IPS DF 6.9 (cell line): ENCODE results near the gene IFT122.
"Not testable (repeated sequence)": the region's sequence is repeated elsewhere in the genome, so short reads cannot be mapped to it uniquely, and the experiment has no call there.

Source experiments
- DNase-seq: peaks from one replicate; pipeline ENCODE4 v3.0.0-alpha.2; 2013; ENCODE audit warnings: low read depth, low spot score
- H3K27ac ChIP-seq: one replicate; pipeline ENCODE4 v1.5.1; 2013; ENCODE audit warnings: low read length, control low read depth
- H3K27me3 ChIP-seq: 2 replicates; pipeline ENCODE4 v1.6.1; 2013; ENCODE audit warnings: mild to moderate bottlenecking, low read length; ENCODE audit not compliant: control insufficient read depth, insufficient read depth
- H3K36me3 ChIP-seq: 2 replicates; pipeline ENCODE4 v1.6.1; 2013; ENCODE audit warnings: low read length; ENCODE audit not compliant: control insufficient read depth, insufficient read depth
- H3K4me1 ChIP-seq: 2 replicates; pipeline ENCODE4 v1.6.1; 2013; ENCODE audit warnings: low read length; ENCODE audit not compliant: control insufficient read depth, insufficient read depth
- H3K4me3 ChIP-seq: 2 replicates; pipeline ENCODE4 v1.5.1; 2013; ENCODE audit warnings: mild to moderate bottlenecking, low read length
- H3K9me3 ChIP-seq: 2 replicates; pipeline ENCODE4 v1.6.1; 2013; ENCODE audit warnings: low read length, inconsistent platforms; ENCODE audit not compliant: control insufficient read depth, insufficient read depth
- WGBS: extraction: QIAGEN DNeasy Blood & Tissue Kit; methylation state at CpG from one replicate; pipeline ENCODE4 v1.1.7; 2013; ENCODE audit warnings: mixed read lengths, missing lambda C conversion rate; ENCODE audit not compliant: insufficient read length, insufficient coverage; 5-methylcytosine and 5-hydroxymethylcytosine counted together

IFT122 gene

DNA sequence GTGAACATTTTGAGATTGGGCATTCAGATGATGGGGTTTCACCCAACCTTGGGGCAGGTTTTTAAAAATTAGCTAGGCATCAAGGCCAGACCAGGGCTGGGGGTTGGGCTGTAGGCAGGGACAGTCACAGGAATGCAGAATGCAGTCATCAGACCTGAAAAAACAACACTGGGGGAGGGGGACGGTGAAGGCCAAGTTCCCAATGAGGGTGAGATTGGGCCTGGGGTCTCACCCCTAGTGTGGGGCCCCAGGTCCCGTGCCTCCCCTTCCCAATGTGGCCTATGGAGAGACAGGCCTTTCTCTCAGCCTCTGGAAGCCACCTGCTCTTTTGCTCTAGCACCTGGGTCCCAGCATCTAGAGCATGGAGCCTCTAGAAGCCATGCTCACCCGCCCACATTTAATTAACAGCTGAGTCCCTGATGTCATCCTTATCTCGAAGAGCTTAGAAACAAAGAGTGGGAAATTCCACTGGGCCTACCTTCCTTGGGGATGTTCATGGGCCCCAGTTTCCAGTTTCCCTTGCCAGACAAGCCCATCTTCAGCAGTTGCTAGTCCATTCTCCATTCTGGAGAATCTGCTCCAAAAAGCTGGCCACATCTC, 94.5 kb downstream of the IFT122 start:
- Histone ChIP-seq H3K4me3 (no peak overlapping the region), H3K4me1 (peaks cover 7% of the 10 kb centered on the region), H3K36me3 (no peaks in the 10 kb centered on the region), H3K27ac (no peak overlapping the region), H3K9me3 (no peaks in the 10 kb centered on the region), H3K27me3 (no peaks in the 10 kb centered on the region)
- DNase-seq: no peak
- no CpG with 5 or more reads among the region's 4 CpGs for WGBS

DNA sequence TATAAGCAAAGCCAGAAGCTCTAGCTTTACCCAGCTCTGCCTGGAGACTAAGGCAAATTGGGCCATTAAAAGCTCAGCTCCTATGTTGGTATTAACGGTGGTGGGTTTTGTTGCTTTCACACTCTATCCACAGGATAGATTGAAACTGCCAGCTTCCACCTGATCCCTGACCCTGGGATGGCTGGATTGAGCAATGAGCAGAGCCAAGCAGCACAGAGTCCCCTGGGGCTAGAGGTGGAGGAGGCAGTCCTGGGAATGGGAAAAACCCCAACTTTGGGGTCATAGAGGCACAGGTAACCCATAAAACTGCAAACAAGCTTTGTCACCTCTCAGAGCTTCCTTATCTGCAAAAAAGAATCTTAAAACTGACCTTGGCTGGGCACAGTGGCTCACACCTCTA, 95.1 kb downstream of the IFT122 start:
- Histone ChIP-seq H3K9me3 (no peaks in the 10 kb centered on the region), H3K27me3 (no peaks in the 10 kb centered on the region), H3K36me3 (no peaks in the 10 kb centered on the region), H3K4me3 (no peak overlapping the region), H3K4me1 (peaks cover 9% of the 10 kb centered on the region), H3K27ac (no peak overlapping the region)
- DNase-seq: no peak
- WGBS: no CpG with 5 or more reads among the region's 1 CpG

DNA sequence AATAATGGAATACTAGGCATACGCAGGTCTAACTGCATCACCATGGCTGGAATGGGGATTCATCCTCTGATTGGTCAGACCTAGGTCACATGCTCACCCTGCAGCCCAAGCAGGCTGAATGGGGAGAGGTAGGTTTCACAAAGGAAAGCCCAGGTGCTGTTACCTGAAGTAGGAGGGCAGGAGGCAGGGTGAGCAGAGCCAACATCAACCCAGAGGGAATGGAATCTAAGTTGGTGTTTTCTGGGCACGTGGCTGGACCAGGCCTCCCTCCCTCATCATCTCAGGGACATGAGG, 96.3 kb downstream of the IFT122 start:
- H3K36me3 ChIP-seq: no peaks in the 10 kb centered on the region
- no CpG with 5 or more reads among the region's 2 CpGs for WGBS
- no peaks in the 10 kb centered on the region for H3K9me3 ChIP-seq
- no peak for DNase-seq
- no peak overlapping the region for H3K27ac ChIP-seq
- no peaks in the 10 kb centered on the region for H3K27me3 ChIP-seq
- H3K4me1 ChIP-seq: 0 out of 2 replicates have a peak, but pooled peaks cover 6% of the 10 kb centered on the region
- no peak overlapping the region for H3K4me3 ChIP-seq

DNA sequence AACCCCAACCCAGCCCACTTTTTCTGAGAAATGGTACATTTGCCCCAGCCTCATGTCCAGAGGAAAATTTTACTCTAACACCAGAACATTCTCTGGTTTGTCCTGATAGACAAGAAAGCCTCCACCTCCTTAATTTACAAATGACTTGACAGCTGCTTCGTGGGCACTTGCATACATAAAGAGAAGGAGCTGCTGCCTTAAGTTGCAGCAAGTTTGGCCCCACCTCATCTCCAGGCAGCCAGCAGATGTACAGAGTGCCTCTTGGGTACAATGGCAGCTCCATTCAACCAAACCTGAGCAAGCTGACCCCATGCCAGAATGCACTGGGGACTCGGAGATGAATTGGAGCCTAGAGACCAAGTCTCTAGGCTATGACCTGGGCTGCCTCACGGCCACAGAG, 96.8 kb downstream of the IFT122 start:
- no peak for DNase-seq
- Histone ChIP-seq H3K9me3 (no peaks in the 10 kb centered on the region), H3K4me3 (no peak overlapping the region), H3K4me1 (0 out of 2 replicates have a peak, but pooled peaks cover 6% of the 10 kb centered on the region), H3K36me3 (no peaks in the 10 kb centered on the region), H3K27me3 (no peaks in the 10 kb centered on the region), H3K27ac (no peak overlapping the region)
- WGBS: no CpG with 5 or more reads among the region's 3 CpGs

DNA sequence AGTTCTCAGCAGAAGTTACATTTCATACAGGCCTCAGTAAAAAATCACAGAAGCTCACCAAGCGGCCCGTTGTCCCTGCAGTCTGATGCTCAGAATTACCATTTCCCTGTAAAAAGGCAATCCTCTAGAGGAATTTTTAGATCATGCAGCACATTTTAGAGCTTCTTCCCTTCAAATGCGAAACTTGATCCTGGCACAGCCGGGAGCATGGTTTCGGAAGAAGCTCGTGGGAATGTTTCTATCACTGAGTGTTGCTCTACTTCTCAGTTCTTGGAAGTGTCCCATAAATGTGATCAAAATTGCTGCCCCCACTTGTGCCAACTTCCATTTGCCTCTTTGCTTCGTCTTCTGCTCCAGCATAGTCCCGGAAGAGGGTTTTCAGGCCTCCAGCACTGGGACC, 99.2 kb downstream of the IFT122 start:
- no peaks in the 10 kb centered on the region for H3K27me3 ChIP-seq
- no peak overlapping the region for H3K27ac ChIP-seq
- no peak overlapping the region for H3K4me3 ChIP-seq
- 0 out of 2 replicates have a peak, but pooled peaks cover 6% of the 10 kb centered on the region for H3K4me1 ChIP-seq
- no peak for DNase-seq
- WGBS: no CpG with 5 or more reads among the region's 8 CpGs
- no peaks in the 10 kb centered on the region for H3K36me3 ChIP-seq
- no peaks in the 10 kb centered on the region for H3K9me3 ChIP-seq

DNA sequence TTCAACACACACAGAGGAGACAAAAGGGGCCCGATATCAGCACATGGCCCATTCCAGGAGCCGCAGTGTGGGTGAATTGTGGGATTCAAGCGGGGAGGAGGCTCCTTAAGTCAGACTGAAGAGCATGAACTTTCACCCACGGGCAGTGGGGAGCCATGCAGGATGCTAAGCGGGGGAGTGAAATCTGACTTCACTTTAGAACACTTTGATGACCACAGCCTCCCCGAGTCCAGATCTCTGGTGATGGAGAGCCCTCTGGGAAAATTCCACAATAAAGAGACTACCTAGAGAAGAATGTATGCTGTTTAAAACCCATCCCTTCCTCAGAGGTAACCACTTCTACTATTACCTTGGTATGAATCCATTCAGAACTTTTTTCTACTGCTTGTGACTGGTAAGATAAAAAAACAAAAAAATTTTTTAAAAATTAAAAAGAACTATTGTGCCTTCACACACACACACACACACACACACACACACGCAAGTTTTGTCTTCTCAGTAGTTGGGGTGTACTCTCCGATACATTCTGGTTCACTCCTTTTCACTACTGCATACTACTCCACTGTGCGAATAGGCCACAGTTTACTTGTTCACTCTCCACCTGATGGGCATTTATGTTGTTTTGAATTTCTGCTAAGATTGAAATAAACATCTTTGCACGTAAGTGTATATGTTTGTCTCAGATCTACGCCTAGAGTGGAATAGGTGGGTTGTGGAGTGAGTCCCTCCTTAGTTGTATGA, 100.9 kb downstream of the IFT122 start:
- Histone ChIP-seq H3K27me3 (no peaks in the 10 kb centered on the region), H3K36me3 (no peaks in the 10 kb centered on the region), H3K4me1 (0 out of 2 replicates have a peak, but pooled peaks cover 6% of the 10 kb centered on the region), H3K4me3 (no peak overlapping the region), H3K9me3 (no peaks in the 10 kb centered on the region), H3K27ac (no peak overlapping the region)
- DNase-seq: no peak
- no CpG with 5 or more reads among the region's 11 CpGs for WGBS

DNA sequence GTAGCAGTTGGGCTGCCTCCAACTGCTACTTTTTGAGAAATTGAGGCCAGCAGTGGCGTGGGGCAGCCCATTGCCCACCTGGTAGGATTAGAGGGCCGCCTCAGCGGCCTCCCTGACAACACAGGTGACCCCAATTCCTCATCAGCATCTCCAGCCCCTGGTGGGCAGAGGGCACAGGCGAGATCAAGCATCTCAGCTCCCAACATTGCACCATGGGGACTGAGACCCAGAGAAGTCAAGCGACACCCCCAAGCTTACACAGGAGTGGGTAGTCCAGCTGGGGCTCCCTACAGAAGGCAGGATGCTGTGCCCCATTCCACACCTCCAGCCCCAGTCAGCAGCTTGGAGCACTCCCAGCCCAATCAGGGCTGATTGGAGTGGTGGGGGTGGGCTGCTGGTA, 102.7 kb downstream of the IFT122 start:
- Histone ChIP-seq H3K27me3 (no peaks in the 10 kb centered on the region), H3K9me3 (no peaks in the 10 kb centered on the region), H3K36me3 (no peaks in the 10 kb centered on the region), H3K4me1 (0 out of 2 replicates have a peak, but pooled peaks cover 4% of the 10 kb centered on the region), H3K27ac (no peak overlapping the region), H3K4me3 (no peak overlapping the region)
- DNase-seq: no peak
- no CpG with 5 or more reads among the region's 5 CpGs for WGBS

DNA sequence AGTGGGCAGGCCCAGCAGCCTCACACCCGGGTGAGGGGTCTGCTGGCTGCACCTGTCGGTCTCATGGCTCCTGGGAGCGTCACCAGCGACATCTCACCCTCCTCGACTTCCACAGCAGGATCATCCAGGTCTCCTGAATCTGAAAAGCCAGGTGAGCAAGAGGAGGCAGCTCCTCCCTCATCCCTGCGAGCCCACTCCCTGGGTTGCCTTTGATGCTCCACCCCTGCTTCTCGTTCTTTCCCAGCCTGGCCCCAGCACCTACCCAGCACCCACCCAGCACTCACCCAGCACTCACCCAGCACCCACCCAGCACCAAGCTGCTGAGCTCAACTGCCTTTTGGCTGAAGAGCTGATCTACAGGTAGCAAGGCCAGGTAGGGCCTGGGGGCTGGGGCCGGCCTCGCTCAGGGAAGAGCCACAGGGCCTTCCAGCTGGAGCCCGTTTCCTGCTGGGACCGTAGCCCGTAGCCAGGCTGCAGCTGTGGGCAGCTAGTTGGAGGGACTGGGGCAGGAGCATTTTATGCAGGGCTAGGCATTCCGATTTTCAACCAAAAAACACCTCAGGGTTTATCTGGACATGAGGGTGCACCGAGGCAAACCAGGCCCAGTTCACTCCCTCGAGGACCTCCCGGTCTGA, 103.2 kb downstream of the IFT122 start, which contains the start of gene H1-8:
Gene H1-8 (plus strand): TSS at position 20 of the 635 bp plus-strand sequence. CDS start 44 bp downstream, at position 64.
- WGBS: no CpG with 5 or more reads among the region's 16 CpGs
- Histone ChIP-seq H3K36me3 (no peaks in the 10 kb centered on the region), H3K9me3 (no peaks in the 10 kb centered on the region), H3K4me1 (0 out of 2 replicates have a peak, but pooled peaks cover 4% of the 10 kb centered on the region), H3K4me3 (no peak within 1 kb of the TSS), H3K27me3 (no peaks in the 10 kb centered on the region), H3K27ac (no peak within 1 kb of the TSS)
- no peak for DNase-seq

DNA sequence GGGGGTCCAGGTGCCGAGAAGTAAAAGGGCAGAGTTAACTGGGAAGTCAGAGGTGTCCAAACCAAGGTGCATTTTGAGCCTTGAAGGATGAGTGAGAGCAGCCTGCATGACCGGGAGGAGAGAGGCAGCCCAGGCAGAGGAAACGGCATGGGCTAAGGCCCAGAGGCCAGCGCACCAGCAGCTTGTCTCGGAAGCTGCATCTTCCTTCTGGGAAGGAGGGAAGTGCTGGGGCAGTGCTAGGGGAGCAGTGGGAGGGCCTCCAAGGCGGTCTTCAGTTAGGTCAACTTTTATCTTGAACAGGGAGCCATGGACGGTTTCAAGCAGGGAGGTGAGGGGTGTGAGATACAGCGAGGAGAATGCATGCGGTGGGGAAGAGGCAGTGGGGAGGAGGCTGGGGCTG, 104.0 kb downstream of the IFT122 start:
- no peaks in the 10 kb centered on the region for H3K27me3 ChIP-seq
- 0 out of 2 replicates have a peak, but pooled peaks cover 4% of the 10 kb centered on the region for H3K4me1 ChIP-seq
- no peak overlapping the region for H3K27ac ChIP-seq
- no peaks in the 10 kb centered on the region for H3K36me3 ChIP-seq
- H3K9me3 ChIP-seq: no peaks in the 10 kb centered on the region
- no CpG with 5 or more reads among the region's 9 CpGs for WGBS
- H3K4me3 ChIP-seq: no peak overlapping the region
- DNase-seq: no peak

DNA sequence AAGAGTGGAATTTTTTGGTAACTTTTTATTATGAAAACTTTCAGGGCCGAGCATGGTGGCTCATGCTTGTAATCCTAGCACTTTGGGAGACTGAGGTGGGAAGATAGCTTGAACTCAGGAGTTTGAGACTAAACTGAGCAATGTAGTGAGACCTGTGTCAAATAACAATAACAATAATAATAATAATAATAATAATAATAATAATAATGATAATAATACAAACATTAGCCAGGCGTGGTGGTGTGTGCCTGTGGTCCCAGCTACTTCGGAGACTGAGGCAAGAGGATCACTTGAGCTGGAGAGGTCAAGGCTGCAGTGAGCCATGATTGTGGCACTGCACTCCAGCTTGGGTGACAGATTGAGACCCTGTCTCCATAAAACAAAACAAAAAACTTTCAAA, 105.9 kb downstream of the IFT122 start:
- not testable (repeated sequence) for H3K4me3 ChIP-seq, H3K9me3 ChIP-seq, H3K4me1 ChIP-seq, DNase-seq, H3K27me3 ChIP-seq, H3K36me3 ChIP-seq, H3K27ac ChIP-seq
- WGBS: no CpG with 5 or more reads among the region's 3 CpGs
